ENCODE data around the gene PRRT2.

DNA sequence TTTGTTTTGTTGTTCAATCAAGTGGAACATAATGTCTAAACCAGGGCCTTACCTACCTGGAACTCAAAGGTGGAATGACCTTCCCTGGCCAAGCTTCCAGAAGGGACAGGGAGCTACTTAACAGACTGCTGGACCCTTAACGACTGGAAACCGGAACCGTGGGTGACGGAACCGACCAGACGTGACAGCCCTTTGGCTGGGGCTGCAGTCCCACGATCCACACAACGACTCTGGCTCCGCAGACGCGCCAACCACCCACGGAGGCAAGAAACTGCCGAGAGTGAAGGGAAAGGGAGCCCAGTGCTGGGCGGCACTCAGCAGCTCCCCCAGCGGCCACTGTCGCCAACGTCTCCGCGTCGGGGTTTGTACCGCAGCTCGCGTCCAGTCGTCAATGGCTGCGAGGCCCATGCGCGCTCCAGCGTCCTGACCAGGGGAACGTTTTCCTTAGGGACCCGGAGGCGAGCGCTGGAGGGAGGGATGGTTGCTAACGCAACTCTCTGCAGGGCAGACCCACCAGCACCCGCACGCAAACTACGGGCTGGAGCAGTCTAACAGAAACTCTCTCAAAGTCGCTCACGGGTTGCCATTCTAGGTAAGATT lies 27.0 kb upstream of the PRRT2 start:
- TF ChIP-seq, protein P1, sequence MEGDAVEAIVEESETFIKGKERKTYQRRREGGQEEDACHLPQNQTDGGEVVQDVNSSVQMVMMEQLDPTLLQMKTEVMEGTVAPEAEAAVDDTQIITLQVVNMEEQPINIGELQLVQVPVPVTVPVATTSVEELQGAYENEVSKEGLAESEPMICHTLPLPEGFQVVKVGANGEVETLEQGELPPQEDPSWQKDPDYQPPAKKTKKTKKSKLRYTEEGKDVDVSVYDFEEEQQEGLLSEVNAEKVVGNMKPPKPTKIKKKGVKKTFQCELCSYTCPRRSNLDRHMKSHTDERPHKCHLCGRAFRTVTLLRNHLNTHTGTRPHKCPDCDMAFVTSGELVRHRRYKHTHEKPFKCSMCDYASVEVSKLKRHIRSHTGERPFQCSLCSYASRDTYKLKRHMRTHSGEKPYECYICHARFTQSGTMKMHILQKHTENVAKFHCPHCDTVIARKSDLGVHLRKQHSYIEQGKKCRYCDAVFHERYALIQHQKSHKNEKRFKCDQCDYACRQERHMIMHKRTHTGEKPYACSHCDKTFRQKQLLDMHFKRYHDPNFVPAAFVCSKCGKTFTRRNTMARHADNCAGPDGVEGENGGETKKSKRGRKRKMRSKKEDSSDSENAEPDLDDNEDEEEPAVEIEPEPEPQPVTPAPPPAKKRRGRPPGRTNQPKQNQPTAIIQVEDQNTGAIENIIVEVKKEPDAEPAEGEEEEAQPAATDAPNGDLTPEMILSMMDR (conservative IDR thresholded peaks at IDR 0.05; ENCODE audit: low read length), result peak; percentile 75
- TF ChIP-seq EZH2phosphoT487 (IDR thresholded peaks at IDR 0.05; ENCODE audit: borderline replicate concordance, low read depth, low read length), result no peak

Data from OCI-LY7 (cell line).